Motor neuron (in vitro differentiated cells): ENCODE results near the gene POMZP3. TPM values are rescaled to one million over a fixed set of nuclear protein-coding genes. Genes with fewer than 3 reads are reported as not detected.
"Not testable (repeated sequence)": the region's sequence is repeated elsewhere in the genome, so short reads cannot be mapped to it uniquely, and the experiment has no call there.

Source experiments
- ATAC-seq, 8 experiments: fragments of 200-7000 bp; cut with Tn5 transposase; replicated peaks in 6 of 8; 2 replicates each; pipeline ENCODE4 v1.8.0; 2021; ENCODE audit warnings: mild to moderate bottlenecking in 8 of 8, moderate library complexity in 8 of 8
- H3K27ac ChIP-seq, 2 donors: fragments of 250-450 bp; sonication (Bioruptor Pico); 2 replicates each; pipeline ENCODE4 v1.9.0; 2021; ENCODE audit warnings: antibody characterized with exemption in 2 of 2, mild to moderate bottlenecking in 2 of 2, moderate library complexity in 1 of 2
- H3K4me1 ChIP-seq, 2 donors: fragments of 250-450 bp; sonication (Bioruptor Pico); replicated peaks in 1 of 2; 2 replicates each; pipeline ENCODE4 v1.6.1; 2021; ENCODE audit warnings: antibody characterized with exemption in 2 of 2, mild to moderate bottlenecking in 2 of 2, moderate library complexity in 1 of 2
- H3K4me3 ChIP-seq, 5 donors: fragments of 250-450 bp; sonication (Bioruptor Pico); 2 replicates each; pipeline ENCODE4 v1.9.0; 2021; ENCODE audit warnings: antibody characterized with exemption in 5 of 5, mild to moderate bottlenecking in 5 of 5, moderate library complexity in 4 of 5
- WGBS, 10 experiments: fragments of 450-650 bp; shearing (Covaris generic); methylation state at CpG; one replicate each; pipeline ENCODE4 v1.0.0; 2022; 5-methylcytosine and 5-hydroxymethylcytosine counted together
- in situ Hi-C, 9 experiments: fragments of 400-800 bp; cut with MboI; loops; one replicate each; pipeline ENCODE4 v1.15.0; 2021; ENCODE audit warnings: low sequenced_read_pairs in 9 of 9, low pct_unique_long_range_greater_than_20kb in 2 of 9; ENCODE audit not compliant: unreplicated experiment in 9 of 9
- total RNA-seq, 8 experiments: library from RNA; unstranded; fragments of 300-600 nt; gene quantifications; 2 replicates each; pipeline versions ENCODE4 v1.2.3 to v1.2.4, GENCODE V29; 2022

The POMZP3 gene
- total RNA-seq, result 10 to 100 TPM in 4 of 8 experiments, 1 to 10 TPM in 4; 5.9 to 15.3 (median 9.9) TPM

DNA sequence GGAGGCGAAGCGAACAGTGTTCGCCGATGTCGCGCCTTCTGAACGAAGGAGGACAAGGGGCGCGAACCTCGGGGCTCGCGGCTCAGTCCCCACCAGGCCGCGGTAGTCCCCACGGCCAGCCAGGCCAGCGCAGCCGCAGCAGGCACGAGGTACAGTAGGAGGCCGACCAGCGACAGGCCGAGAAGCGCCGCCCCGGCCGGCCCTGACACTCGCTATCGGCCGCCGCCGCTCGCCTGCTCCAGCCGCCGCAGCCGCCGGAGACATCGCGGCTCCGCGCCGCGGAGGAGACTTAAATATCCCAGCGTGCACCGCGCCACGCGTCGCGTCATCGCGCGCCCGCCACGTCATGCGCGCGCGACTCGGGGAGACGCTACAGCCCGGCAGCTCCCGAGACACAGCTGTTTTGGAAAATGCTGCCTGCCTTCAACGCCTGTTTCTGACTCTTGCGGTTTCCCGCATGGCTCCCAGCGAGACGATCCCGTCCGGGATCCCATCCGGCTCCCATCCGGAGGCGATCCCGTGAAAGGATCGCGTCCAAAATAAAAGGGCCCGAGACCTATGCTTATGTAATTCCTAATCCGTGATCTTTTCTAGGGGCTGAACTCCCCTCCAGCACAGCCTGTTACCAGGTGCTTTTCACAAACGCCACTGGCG is at the start of gene POMZP3:
Gene POMZP3, minus strand, starts transcription at position 291 of the 654 bp plus-strand sequence. CDS start 1,215 bp downstream, outside the sequence.
- in situ Hi-C loops, H3K4me1 ChIP-seq: not testable (repeated sequence)
- peak; percentile 85 to 94 (median 88) for ATAC-seq
- Histone ChIP-seq H3K27ac (peak within 1 kb of the TSS; percentile 88 to 98), H3K4me3 (peak within 1 kb of the TSS; percentile 63 to 100 (median 100))
- no CpG with 5 or more reads among the region's 78 CpGs for WGBS, 10 experiments

DNA sequence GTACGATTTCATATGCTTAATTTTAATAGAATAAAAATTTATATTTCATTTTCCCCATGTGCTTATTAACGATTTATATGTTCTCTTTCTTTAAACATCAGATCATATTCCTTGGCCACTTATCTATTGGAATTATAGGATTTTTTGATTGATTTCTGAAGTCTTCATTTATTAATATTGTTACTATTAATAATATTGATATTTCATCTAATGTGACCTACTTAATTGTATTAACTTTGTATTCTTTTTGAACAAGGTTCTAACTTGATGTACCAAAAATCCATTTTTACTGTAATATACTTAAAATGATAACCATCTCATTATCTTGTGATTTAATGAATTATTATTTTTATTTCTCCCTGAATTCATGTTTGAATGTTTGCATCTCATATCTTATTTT is 48.7 kb upstream of the POMZP3 start:
- ATAC-seq, H3K4me1 ChIP-seq, in situ Hi-C loops, H3K4me3 ChIP-seq, H3K27ac ChIP-seq: not testable (repeated sequence)
- 40 to 90% (median 70%) methylated on average over 1 to 2 of the region's 2 CpGs; no CpG with 5 or more reads in 2 of the 10 experiments for WGBS, 10 experiments

DNA sequence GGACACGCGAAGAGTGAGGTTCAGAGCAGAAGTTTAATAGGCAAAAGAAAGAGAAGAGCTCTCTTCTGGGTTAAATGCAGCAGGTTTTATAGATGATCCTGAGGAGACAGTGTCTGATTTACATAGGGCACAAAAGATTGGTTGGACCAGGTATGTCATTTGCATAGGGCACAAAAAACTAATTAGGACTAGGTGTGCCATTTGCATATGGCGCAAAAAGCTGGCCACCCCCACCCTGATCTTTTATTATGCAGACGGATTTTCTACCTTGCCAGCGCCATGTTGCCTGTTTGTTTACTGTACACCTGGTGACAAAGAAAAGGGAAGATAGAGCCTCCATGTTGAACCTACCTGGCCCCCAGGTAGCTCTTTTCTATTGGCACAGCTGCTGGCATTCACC is 46.3 kb upstream of the POMZP3 start:
- WGBS, 10 experiments, result 40 to 83% methylated on average over 1 of the region's 5 CpGs; no CpG with 5 or more reads in 8 of the 10 experiments
- in situ Hi-C loops, ATAC-seq, H3K27ac ChIP-seq, H3K4me1 ChIP-seq, H3K4me3 ChIP-seq: not testable (repeated sequence)

DNA sequence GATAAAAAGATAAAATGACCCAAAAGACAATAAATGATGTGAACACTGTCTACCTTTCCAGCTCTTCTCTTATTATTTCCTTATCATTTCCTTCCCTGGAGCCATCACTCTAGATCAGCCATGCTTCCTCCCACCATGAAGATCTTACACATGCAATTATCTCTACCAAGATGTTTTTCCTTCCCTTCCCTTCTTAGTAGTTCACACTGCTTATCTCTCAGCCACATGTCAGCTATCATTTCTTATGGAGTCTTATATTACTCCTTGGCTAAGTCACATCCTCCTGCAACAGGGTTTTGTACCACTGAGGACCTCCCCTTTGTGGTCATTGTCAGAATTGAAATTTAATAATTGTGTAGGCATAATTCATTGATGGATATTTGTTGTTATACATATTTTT is 32.1 kb upstream of the POMZP3 start:
- H3K27ac ChIP-seq, H3K4me1 ChIP-seq, in situ Hi-C loops, H3K4me3 ChIP-seq, ATAC-seq: not testable (repeated sequence)

DNA sequence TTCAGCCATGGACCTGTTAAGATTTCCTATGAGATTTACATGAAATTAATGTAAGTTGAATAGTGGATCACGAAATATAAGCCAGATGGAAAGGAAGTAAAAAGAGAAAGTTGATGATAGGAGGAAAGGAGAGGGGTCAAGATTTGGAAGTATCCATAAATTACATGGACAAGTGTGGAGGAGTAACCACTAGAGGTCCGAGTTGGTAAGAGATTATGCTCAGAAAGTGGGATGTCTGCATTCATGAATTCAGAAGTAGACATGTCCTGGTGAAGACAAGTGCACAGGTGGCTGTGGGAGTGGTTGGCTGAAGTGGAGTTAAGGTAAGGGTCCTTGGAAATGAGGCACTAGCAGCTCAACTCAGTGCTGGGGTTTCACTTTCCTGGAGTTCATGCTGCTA is 29.3 kb upstream of the POMZP3 start:
- H3K4me1 ChIP-seq, H3K27ac ChIP-seq, ATAC-seq, in situ Hi-C loops, H3K4me3 ChIP-seq: not testable (repeated sequence)
- 0 to 60% (median 41%) methylated on average over 1 to 2 of the region's 2 CpGs; no CpG with 5 or more reads in 2 of the 10 experiments for WGBS, 10 experiments

DNA sequence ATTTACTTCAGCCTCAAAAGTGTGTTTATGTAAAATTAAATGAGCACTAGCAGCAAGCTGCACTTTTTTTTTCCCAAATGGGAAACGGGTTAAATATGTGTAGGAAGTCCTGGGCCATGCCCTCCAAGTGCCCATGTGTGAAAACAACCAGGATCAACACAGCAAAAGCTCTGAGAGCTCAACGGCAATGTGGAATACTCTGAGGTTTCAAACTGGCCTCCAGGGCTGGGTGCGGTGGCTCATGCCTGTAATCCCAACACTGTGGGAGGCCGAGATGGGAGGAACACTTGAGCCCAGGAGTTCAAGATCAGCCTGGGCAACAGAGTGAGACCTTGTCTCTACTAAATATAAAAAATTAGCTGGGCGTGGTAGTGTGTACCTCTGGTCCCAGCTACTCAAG is 15.5 kb upstream of the POMZP3 start:
- H3K27ac ChIP-seq, in situ Hi-C loops, H3K4me1 ChIP-seq, H3K4me3 ChIP-seq: not testable (repeated sequence)
- ATAC-seq, result peak in 3 of 8 experiments; percentile 75 to 87 (median 81)
- no CpG with 5 or more reads among the region's 5 CpGs for WGBS, 10 experiments

DNA sequence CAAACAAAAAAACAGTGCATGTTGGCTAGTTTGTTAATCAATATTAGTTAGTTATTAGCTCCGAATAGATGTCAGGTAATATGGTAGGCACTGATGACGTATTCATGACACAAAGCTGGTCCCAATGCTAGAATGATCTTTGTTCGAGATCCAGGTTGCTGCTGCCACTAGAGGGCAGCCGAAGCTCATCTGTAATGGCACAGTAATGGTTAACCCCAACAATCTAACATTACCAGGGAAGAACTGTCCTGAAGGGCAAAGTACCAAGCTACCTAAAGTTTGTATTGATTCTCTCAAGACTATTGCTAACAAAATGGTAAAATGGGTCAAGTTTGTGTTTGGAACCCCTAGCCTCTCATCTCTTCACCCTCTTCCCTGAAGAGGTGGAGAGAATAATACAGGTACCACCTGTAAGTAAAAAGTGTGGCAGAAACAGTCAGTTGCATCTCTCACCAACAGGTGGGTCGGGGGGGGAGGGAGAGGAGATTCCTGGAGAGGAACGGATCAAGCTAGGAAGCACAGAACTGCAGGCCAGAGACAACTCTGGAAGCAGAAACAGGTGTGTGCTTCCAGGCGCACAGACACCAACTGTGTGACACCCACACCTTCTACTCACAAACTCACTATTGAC is 10.1 kb upstream of the POMZP3 start:
- no CpG with 5 or more reads among the region's 7 CpGs for WGBS, 10 experiments
- in situ Hi-C loops, H3K4me3 ChIP-seq, H3K27ac ChIP-seq, H3K4me1 ChIP-seq: not testable (repeated sequence)
- ATAC-seq, result peak; percentile 47 to 97 (median 69)

DNA sequence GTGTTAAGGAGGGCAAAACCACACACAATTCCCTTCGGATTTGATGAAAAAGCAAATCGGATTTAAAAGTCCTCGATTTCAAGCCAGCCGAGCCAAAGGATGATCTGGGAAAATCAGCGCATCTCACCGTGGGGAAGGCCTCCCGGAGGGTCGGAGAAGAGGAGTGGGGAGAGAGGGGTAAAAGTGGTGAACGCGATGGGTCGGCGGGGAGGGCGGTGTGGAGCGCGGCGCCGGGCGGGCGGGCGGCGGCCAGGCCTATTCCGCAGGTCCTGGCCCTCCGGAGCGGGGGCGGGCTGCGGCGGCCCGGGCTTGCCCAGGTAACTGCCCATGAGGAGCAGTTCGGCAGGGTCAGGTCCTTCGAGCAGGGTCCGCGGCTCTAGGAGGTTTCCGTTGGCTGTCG is 498 bp downstream of the POMZP3 start:
- in situ Hi-C loops, H3K4me1 ChIP-seq: not testable (repeated sequence)
- no CpG with 5 or more reads among the region's 34 CpGs for WGBS, 10 experiments
- peak overlapping the region; percentile 88 to 98 for H3K27ac ChIP-seq
- ATAC-seq, result peak; percentile 50 to 68 (median 62)
- H3K4me3 ChIP-seq, result peak overlapping the region; percentile 63 to 100 (median 100)

DNA sequence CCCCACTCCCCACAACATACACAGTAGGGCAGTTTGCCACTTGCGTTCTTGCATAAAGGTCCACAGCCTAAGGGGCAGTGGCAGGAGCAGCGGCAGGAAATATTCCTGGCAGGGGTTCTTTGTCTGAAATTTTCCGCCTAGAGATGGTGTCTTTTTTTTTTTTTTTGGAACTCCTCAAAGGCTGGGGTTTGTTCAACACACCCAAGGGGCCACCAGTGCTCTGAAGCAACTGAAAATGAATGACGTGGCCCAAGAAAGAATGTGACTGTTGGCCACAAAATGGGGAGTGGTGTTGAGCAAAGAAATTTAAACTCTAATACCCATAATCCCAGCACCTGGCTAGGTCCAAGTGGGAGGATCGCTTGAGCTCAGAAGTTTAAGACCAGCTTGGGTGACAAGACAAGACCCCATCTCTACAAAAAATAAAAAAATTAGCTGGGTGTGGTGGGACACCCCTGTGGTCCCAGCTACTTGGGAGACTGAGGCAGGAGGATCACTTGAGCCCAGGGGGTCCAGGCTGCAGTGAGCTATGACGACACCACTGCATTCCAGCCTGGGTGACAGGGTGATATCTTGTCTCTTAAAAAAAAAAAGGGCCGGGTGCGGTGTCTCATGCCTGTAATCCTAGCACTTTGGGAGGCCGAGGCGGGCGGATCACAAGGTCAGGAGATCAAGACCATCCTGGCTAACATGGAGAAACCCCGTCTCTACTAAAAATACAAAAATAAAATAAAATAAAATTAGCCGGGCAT is 7.5 kb downstream of the POMZP3 start:
- H3K4me1 ChIP-seq, H3K4me3 ChIP-seq, in situ Hi-C loops, H3K27ac ChIP-seq: not testable (repeated sequence)
- no CpG with 5 or more reads among the region's 13 CpGs for WGBS, 10 experiments
- peak in 3 of 8 experiments; percentile 41 to 81 (median 65) for ATAC-seq

DNA sequence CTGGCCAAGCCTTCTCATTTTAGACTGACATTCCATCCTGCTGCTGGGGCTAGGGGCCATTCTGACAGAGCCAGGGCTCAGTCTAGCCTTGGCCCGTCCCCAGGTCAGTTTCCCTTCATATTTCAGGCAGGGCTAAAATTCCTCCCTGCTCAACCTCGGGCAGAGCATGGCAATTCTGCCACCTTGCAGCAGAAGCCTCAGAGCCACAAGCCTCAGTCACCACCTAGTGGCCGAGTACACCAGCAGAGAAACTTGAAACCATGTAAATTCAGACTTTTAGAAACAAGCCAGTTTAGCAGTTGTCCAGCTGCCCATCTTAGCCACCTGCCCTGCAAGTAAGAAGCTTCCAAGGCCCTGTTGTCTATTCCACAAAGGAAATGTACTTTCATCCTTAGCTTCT is 13.3 kb downstream of the POMZP3 start:
- H3K4me3 ChIP-seq, H3K27ac ChIP-seq, in situ Hi-C loops, H3K4me1 ChIP-seq: not testable (repeated sequence)
- ATAC-seq, result peak in 4 of 8 experiments; percentile 48 to 78 (median 58)
- WGBS, 10 experiments, result no CpG with 5 or more reads among the region's 3 CpGs

DNA sequence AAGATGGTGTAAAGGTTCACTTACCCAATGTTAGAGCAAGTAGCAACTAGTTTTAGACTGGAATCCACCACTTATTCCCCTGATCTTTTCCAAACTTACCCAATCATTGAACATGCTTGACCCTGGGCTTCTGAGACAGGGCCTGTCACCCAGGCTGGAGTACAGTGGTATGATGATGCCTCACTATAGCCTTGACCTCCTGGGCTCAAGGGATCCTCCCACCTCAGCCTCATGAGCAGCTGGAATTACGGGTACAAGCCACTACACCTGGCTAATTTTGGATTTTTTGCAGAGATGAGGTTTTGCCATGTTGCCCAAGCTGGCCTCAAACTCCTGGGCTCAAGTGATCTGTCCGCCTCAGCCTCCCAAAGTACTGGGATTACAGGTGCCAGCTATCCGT is 14.8 kb downstream of the POMZP3 start:
- H3K4me3 ChIP-seq, in situ Hi-C loops, H3K4me1 ChIP-seq, H3K27ac ChIP-seq: not testable (repeated sequence)
- ATAC-seq, result peak in 1 of 8 experiments; percentile 22
- no CpG with 5 or more reads among the region's 3 CpGs for WGBS, 10 experiments

DNA sequence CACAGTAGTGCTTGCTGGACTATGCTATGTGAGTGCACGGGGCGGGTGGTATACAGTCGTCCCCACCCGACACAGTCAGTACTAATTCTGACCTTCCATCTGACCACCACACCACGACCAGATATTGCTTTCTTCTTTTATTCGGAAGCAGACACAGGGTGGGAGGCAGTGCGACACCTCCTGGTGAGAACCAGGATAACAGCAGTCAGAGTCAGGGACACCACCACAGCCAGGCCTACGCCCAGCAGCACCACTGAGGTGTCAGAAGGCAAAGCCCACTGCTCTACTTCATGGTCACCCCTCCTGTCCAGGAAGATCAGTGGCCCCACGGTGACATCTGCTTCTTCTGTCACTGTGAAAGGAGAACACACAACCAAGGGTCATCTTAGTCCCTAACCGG is 17.2 kb downstream of the POMZP3 start:
- no CpG with 5 or more reads among the region's 10 CpGs for WGBS, 10 experiments
- H3K4me3 ChIP-seq, H3K4me1 ChIP-seq, in situ Hi-C loops, H3K27ac ChIP-seq: not testable (repeated sequence)
- peak in 5 of 8 experiments; percentile 14 to 51 (median 43) for ATAC-seq

DNA sequence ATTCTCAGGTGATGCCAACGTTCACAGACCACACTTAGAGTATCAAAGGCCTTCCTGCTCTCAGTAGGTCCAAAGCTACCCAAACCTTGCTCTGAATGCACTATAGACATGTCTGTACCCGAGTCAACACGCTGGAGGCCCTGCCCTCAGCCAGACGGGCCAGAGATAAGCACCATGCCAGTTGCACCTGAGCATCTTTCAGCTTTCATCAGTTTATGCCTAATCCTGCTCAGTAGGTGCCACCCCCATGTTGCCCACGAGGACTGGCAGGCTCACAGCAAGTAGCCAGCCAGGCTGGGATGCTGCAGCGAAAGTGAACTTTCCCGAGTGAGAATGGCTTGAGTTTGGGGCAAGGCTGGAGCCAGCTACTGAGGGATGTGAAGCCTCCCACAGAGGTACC is 18.6 kb downstream of the POMZP3 start:
- H3K4me3 ChIP-seq, H3K27ac ChIP-seq, H3K4me1 ChIP-seq, in situ Hi-C loops, ATAC-seq: not testable (repeated sequence)
- 47 to 78% (median 73%) methylated on average over 2 to 3 of the region's 7 CpGs; no CpG with 5 or more reads in 7 of the 10 experiments for WGBS, 10 experiments
